Measurements from ENCODE around the gene NDST3.

- no peak for TF ChIP-seq CTCF (IDR thresholded peaks at IDR 0.05)
- TF ChIP-seq EP300 (IDR thresholded peaks at IDR 0.05), result no peak
- TF ChIP-seq MYC (IDR thresholded peaks at IDR 0.05; ENCODE audit: borderline replicate concordance, low read length), result no peak
- no peak for TF ChIP-seq CHD4 (IDR thresholded peaks at IDR 0.05; ENCODE audit: borderline replicate concordance)
- no peak for TF ChIP-seq MAZ (IDR thresholded peaks at IDR 0.05; ENCODE audit: borderline replicate concordance, low read depth, low read length)
- TF ChIP-seq FOXS1 (CRISPR knock-in tag; IDR thresholded peaks at IDR 0.05), result no peak
These were observed 156.6 kb downstream of the NDST3 start for GRCh38 chr4:118190903-118191302.

Data from A549 (cell line).